GM10248 (cell line): ENCODE measurements around the gene DUOXA1.

Source experiments
- CTCF ChIA-PET: fragments of 300-600 bp; sonication (Branson Sonifier 250); formaldehyde crosslinking; extraction: SDS; loops from one replicate; lab custom pipeline; 2021; ENCODE audit warnings: antibody characterized with exemption; lab: Yijun Ruan, JAX
- POLR2A ChIA-PET: fragments of 350-650 bp; sonication (Branson Sonifier 250); formaldehyde crosslinking; extraction: SDS; loops from one replicate; lab custom pipeline; 2020; ENCODE audit warnings: antibody characterized with exemption; lab: Yijun Ruan, JAX
- DNase-seq: peaks from one replicate; pipeline ENCODE4 v3.0.0; 2012; ENCODE audit errors: extremely low spot score
- CTCF ChIP-seq: IDR thresholded peaks from 2 replicates; pipeline ENCODE4 v1.5.1; 2012; ENCODE audit warnings: mild to moderate bottlenecking, low read depth; ENCODE audit errors: extremely low read depth, missing control alignments, control extremely low read depth

DUOXA1 gene

GRCh38 chr15:45121020-45121419 is 8.7 kb downstream of the DUOXA1 start:
- DNase-seq = no peak
- no peak for TF ChIP-seq CTCF
- ChIA-PET POLR2A (no interaction called here), CTCF (interaction anchor here (0.7 to 5.8 kb wide), 7 partner anchors 9 to 152 kb away, joined by 3 to 44 read pairs (median 4); no protein-coding TSS in a partner anchor)

- no peak for TF ChIP-seq CTCF
- ChIA-PET CTCF (interaction anchor here (0.9 to 5.8 kb wide), 5 partner anchors 8 to 152 kb away, joined by 4 to 44 read pairs (median 5); no protein-coding TSS in a partner anchor), POLR2A (no interaction called here)
- DNase-seq = no peak
These were observed 9.4 kb downstream of the DUOXA1 start for GRCh38 chr15:45120081-45120972.

GRCh38 chr15:45118996-45119395 is 10.7 kb downstream of the DUOXA1 start:
- DNase-seq = no peak
- no peak for TF ChIP-seq CTCF
- CTCF ChIA-PET = interaction anchor here (0.8 to 2.7 kb wide), 33 partner anchors 7 to 714 kb away, joined by 3 to 53 read pairs (median 7); partner anchors contain the start of genes DUOX1, DUOXA1 and SORD
- POLR2A ChIA-PET = no interaction called here

GRCh38 chr15:45118131-45118588 is 11.5 kb downstream of the DUOXA1 start:
- CTCF ChIA-PET = interaction anchor here (0.6 to 2.7 kb wide), 66 partner anchors 8 to 713 kb away, joined by 3 to 53 read pairs (median 4); partner anchors contain the start of genes DUOX1, DUOXA1 and SORD
- peak; percentile 99 for TF ChIP-seq CTCF
- DNase-seq = peak; percentile 92
- POLR2A ChIA-PET = interaction anchor here (0.5 kb wide), 1 partner anchor 252 kb away, joined by 3 read pairs; no protein-coding TSS in a partner anchor

- no peak for TF ChIP-seq CTCF
- no peak for DNase-seq
- CTCF ChIA-PET = interaction anchor here (0.6 to 2.7 kb wide), 63 partner anchors 9 to 553 kb away, joined by 3 to 53 read pairs (median 4); partner anchors contain the start of genes DUOX1, DUOXA1 and SORD
- POLR2A ChIA-PET = no interaction called here
These were observed 12.2 kb downstream of the DUOXA1 start for GRCh38 chr15:45117308-45118130.
